WTC11 (cell line): ENCODE data around the gene MARS1. TPM values are rescaled to one million over a fixed set of nuclear protein-coding genes. Genes with fewer than 3 reads are reported as not detected.

Source experiments
- ATAC-seq: fragments of 200-7000 bp; cut with Tn5 transposase; 2 replicates; pipeline ENCODE4 v1.10.0; 2021; ENCODE audit warnings: mild to moderate bottlenecking, moderate library complexity
- CTCF ChIA-PET: fragments of 300-600 bp; sonication (Branson Sonifier 250); formaldehyde crosslinking; loops from one replicate; lab custom pipeline; 2021; ENCODE audit warnings: antibody characterized with exemption; lab: Charles Lee
- POLR2A ChIA-PET: fragments of 350-600 bp; sonication (Branson Sonifier 250); formaldehyde crosslinking; loops from one replicate; lab custom pipeline; 2021; ENCODE audit warnings: antibody characterized with exemption; lab: Charles Lee
- DNase-seq: peaks from one replicate; pipeline ENCODE4 v3.0.0; 2021; ENCODE audit warnings: low spot score
- H3K27ac Mint-ChIP-seq: 2 replicates; pipeline ENCODE4 v1.8.0; 2021; ENCODE audit warnings: mixed read lengths
- H3K27me3 Mint-ChIP-seq: 2 replicates; pipeline ENCODE4 v1.8.0; 2021; ENCODE audit warnings: low read depth, mild to moderate bottlenecking, moderate library complexity, mixed read lengths
- H3K36me3 Mint-ChIP-seq: 2 replicates; pipeline ENCODE4 v1.8.0; 2021; ENCODE audit warnings: mixed read lengths
- H3K4me1 Mint-ChIP-seq: 2 replicates; pipeline ENCODE4 v1.8.0; 2022; ENCODE audit warnings: mixed read lengths
- H3K4me3 Mint-ChIP-seq: 2 replicates; pipeline ENCODE4 v1.8.0; 2021; ENCODE audit warnings: mild to moderate bottlenecking, moderate library complexity, mixed read lengths
- H3K9me3 Mint-ChIP-seq: 2 replicates; pipeline ENCODE4 v1.8.0; 2021; ENCODE audit warnings: mixed read lengths
- ATF1 ChIP-seq: sonication (generic); formaldehyde crosslinking; IDR thresholded peaks from 2 replicates; pipeline ENCODE4 v1.8.1; 2023; ENCODE audit warnings: mild to moderate bottlenecking, moderate library complexity, missing genetic modification reagents
- CREM ChIP-seq: sonication (generic); formaldehyde crosslinking; IDR thresholded peaks from 2 replicates; pipeline ENCODE4 v1.8.1; 2022; ENCODE audit warnings: mild to moderate bottlenecking, missing genetic modification reagents, moderate library complexity
- CTCF ChIP-seq: fragments of 200-600 bp; IDR thresholded peaks from 2 replicates; pipeline ENCODE4 v1.8.0; 2022; ENCODE audit warnings: antibody characterized with exemption
- FOXJ3 ChIP-seq: sonication (generic); formaldehyde crosslinking; IDR thresholded peaks from 2 replicates; pipeline ENCODE4 v1.9.0; 2021; ENCODE audit warnings: missing genetic modification reagents, mild to moderate bottlenecking, borderline replicate concordance
- GABPB1 ChIP-seq: sonication (generic); formaldehyde crosslinking; IDR thresholded peaks from 2 replicates; pipeline ENCODE4 v1.8.1; 2023; ENCODE audit warnings: mild to moderate bottlenecking, missing genetic modification reagents
- GTF2I ChIP-seq: fragments of 250-450 bp; sonication (Bioruptor Pico); conservative IDR thresholded peaks from 2 replicates; pipeline ENCODE4 v1.4.0; 2021; ENCODE audit warnings: mild to moderate bottlenecking
- HMGA2 ChIP-seq: fragments of 250-450 bp; sonication (Bioruptor Pico); IDR thresholded peaks from 2 replicates; pipeline ENCODE4 v1.4.0; 2021; ENCODE audit warnings: mild to moderate bottlenecking, moderate library complexity
- JUN ChIP-seq: sonication (generic); formaldehyde crosslinking; IDR thresholded peaks from 2 replicates; pipeline ENCODE4 v1.8.0; 2023; ENCODE audit warnings: mild to moderate bottlenecking, missing genetic modification reagents
- NFATC4 ChIP-seq: fragments of 250-450 bp; sonication (Bioruptor Pico); IDR thresholded peaks from 2 replicates; pipeline ENCODE4 v1.9.0; 2021; ENCODE audit warnings: mild to moderate bottlenecking
- NFYB ChIP-seq: sonication (generic); formaldehyde crosslinking; conservative IDR thresholded peaks from 2 replicates; pipeline ENCODE4 v1.8.0; 2022; ENCODE audit warnings: low read depth, missing genetic modification reagents
- NR3C1 ChIP-seq: sonication (generic); formaldehyde crosslinking; conservative IDR thresholded peaks from 2 replicates; pipeline ENCODE4 v1.8.1; 2023; ENCODE audit warnings: low read depth, mild to moderate bottlenecking, missing genetic modification reagents
- PRDM15 ChIP-seq: sonication (generic); formaldehyde crosslinking; IDR thresholded peaks from 2 replicates; pipeline ENCODE4 v1.8.0; 2022; ENCODE audit warnings: missing genetic modification reagents
- TP53 ChIP-seq: sonication (generic); formaldehyde crosslinking; IDR thresholded peaks from 2 replicates; pipeline ENCODE4 v1.8.1; 2023; ENCODE audit warnings: mild to moderate bottlenecking, missing genetic modification reagents
- ZBTB21 ChIP-seq: sonication (generic); formaldehyde crosslinking; IDR thresholded peaks from 2 replicates; pipeline ENCODE4 v1.8.1; 2023; ENCODE audit warnings: mild to moderate bottlenecking, missing genetic modification reagents, borderline replicate concordance
- ZNF423 ChIP-seq: fragments of 250-450 bp; sonication (Bioruptor Pico); IDR thresholded peaks from 2 replicates; pipeline ENCODE4 v2.1.2; 2022; ENCODE audit warnings: mild to moderate bottlenecking, moderate library complexity
- ZSCAN18 ChIP-seq: fragments of 250-450 bp; sonication (Bioruptor Pico); IDR thresholded peaks from 2 replicates; pipeline ENCODE4 v2.1.2; 2022; ENCODE audit warnings: mild to moderate bottlenecking, moderate library complexity
- total RNA-seq: library from RNA; stranded (reverse); gene quantifications from 3 replicates; pipeline ENCODE4 v1.2.3, GENCODE V29; 2021
- TF ChIP-seq, protein P1 (sequence below): sonication (generic); formaldehyde crosslinking; IDR thresholded peaks from 2 replicates; pipeline ENCODE4 v1.8.1; 2023; ENCODE audit warnings: mild to moderate bottlenecking, missing genetic modification reagents
- TF ChIP-seq, protein P2 (sequence below): sonication (generic); formaldehyde crosslinking; IDR thresholded peaks from 2 replicates; pipeline ENCODE4 v1.8.0; 2022; ENCODE audit warnings: mild to moderate bottlenecking, missing genetic modification reagents
- TF ChIP-seq, protein P3 (sequence below): fragments of 250-450 bp; sonication (Bioruptor Pico); IDR thresholded peaks from 2 replicates; pipeline ENCODE4 v1.9.0; 2021; ENCODE audit warnings: moderate library complexity, mild to moderate bottlenecking, inconsistent platforms, borderline replicate concordance

The MARS1 gene
- total RNA-seq, 1 experiment from 2014 or later: 367 TPM

DNA sequence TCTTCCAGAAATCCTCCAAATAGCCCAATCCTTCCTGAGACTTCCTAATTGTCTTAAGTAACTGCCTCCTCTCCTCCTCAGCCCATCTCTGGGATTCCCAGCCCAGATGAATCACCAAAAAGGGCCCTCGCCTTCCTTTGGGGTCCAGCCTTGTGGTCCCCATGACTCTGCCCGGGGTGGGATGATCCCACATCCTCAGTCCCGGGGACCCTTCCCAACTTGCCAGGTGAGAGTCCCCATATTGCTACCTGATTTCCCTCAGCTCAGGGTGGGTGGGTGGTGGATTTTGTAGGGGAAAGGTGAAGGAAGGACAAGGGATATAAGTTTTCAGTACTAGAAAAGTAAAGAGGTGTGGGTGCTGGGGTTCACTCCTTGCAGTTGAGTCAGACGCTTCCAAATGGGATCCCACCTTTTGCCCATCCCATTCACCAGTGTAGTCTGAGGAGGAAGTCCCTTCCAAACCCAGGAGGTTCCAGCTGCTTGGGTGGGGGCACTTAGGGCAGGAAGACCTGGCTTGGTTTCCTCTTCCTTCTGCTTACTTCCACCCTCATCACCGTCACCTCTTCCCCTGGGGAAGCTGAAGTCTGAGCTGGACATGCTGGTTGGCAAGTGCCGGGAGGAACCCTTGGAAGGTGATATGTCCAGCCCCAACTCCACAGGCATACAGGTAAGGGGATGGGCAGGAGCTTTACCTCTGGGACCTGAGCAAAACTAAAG lies 22.7 kb upstream of the MARS1 start (continued):
- no peak for TF ChIP-seq ATF1 (CRISPR knock-in tag)
- TF ChIP-seq, all 79 proteins: peak for 0

GRCh38 chr12:57465747-57466505 lies 21.9 kb upstream of the MARS1 start:
- Mint-ChIP-seq H3K4me1 (peaks cover 9% of the 10 kb centered on the region), H3K36me3 (0 out of 2 replicates have a peak, but pooled peaks cover 3% of the 10 kb centered on the region), H3K27me3 (peaks cover 9% of the 10 kb centered on the region), H3K9me3 (no peaks in the 10 kb centered on the region), H3K4me3 (no peak overlapping the region), H3K27ac (no peak overlapping the region; the same call in 1 of the 2 replicates)
- ChIA-PET CTCF (interaction anchor here (1.5 kb wide), 1 partner anchor 10 kb away, joined by 12 read pairs; no protein-coding TSS in a partner anchor), POLR2A (no interaction called here)
- DNase-seq (no peak), ATAC-seq (no peak)
- no peak for TF ChIP-seq JUN (CRISPR knock-in tag)
- no peak for TF ChIP-seq NR3C1 (CRISPR knock-in tag)

DNA sequence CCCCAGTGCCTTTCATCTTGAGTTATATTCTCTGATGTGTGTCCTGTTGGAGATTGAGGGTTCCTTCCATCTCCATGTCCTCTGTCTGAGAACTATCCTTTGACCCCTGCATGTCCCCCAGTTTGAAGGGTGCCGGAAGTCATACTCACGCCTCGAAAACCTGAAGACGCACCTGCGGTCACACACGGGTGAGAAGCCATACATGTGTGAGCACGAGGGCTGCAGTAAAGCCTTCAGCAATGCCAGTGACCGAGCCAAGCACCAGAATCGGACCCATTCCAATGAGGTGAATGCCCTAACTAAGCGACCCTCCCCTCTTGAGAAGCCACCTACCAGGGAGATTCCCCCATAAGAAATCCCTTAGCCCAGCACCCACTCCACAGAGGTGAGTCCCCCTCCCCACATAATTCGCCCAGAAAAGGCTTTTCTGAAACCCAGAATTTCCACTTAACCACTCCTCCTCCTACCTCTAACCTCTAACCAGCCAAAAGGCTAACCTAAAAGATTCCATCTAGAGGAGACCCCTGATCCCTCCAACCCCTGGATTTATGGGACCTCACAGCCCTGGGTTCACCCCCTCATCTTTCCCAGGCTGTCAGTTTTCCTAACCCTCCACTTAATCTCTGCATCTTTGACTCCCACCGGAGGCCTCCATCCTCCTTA lies 20.5 kb upstream of the MARS1 start:
- Mint-ChIP-seq H3K4me3 (no peak overlapping the region), H3K36me3 (0 out of 2 replicates have a peak, but pooled peaks cover 3% of the 10 kb centered on the region), H3K9me3 (no peaks in the 10 kb centered on the region), H3K27me3 (peaks cover 24% of the 10 kb centered on the region), H3K27ac (no peak overlapping the region), H3K4me1 (peaks cover 9% of the 10 kb centered on the region)
- no peak for DNase-seq
- POLR2A ChIA-PET: no interaction called here
- ATAC-seq: no peak
- CTCF ChIA-PET: no interaction called here
- TF ChIP-seq, protein P1, sequence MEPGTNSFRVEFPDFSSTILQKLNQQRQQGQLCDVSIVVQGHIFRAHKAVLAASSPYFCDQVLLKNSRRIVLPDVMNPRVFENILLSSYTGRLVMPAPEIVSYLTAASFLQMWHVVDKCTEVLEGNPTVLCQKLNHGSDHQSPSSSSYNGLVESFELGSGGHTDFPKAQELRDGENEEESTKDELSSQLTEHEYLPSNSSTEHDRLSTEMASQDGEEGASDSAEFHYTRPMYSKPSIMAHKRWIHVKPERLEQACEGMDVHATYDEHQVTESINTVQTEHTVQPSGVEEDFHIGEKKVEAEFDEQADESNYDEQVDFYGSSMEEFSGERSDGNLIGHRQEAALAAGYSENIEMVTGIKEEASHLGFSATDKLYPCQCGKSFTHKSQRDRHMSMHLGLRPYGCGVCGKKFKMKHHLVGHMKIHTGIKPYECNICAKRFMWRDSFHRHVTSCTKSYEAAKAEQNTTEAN (CRISPR knock-in tag): no peak
- TF ChIP-seq ZNF423 (CRISPR knock-in tag): no peak
- TF ChIP-seq, protein P2, sequence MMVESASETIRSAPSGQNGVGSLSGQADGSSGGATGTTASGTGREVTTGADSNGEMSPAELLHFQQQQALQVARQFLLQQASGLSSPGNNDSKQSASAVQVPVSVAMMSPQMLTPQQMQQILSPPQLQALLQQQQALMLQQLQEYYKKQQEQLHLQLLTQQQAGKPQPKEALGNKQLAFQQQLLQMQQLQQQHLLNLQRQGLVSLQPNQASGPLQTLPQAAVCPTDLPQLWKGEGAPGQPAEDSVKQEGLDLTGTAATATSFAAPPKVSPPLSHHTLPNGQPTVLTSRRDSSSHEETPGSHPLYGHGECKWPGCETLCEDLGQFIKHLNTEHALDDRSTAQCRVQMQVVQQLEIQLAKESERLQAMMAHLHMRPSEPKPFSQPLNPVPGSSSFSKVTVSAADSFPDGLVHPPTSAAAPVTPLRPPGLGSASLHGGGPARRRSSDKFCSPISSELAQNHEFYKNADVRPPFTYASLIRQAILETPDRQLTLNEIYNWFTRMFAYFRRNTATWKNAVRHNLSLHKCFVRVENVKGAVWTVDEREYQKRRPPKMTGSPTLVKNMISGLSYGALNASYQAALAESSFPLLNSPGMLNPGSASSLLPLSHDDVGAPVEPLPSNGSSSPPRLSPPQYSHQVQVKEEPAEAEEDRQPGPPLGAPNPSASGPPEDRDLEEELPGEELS: no peak
- no peak for TF ChIP-seq CREM (CRISPR knock-in tag)
- no peak for TF ChIP-seq TP53
- TF ChIP-seq PRDM15 (CRISPR knock-in tag): no peak
- TF ChIP-seq GABPB1: no peak
- TF ChIP-seq NFATC4 (CRISPR knock-in tag): no peak
- TF ChIP-seq, protein P3, sequence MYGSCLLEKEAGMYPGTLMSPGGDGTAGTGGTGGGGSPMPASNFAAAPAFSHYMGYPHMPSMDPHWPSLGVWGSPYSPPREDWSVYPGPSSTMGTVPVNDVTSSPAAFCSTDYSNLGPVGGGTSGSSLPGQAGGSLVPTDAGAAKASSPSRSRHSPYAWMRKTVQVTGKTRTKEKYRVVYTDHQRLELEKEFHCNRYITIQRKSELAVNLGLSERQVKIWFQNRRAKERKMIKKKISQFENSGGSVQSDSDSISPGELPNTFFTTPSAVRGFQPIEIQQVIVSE: no peak
- TF ChIP-seq ZBTB21 (CRISPR knock-in tag): no peak
- TF ChIP-seq CTCF: no peak
- no peak for TF ChIP-seq FOXJ3 (CRISPR knock-in tag)
- no peak for TF ChIP-seq ZSCAN18 (CRISPR knock-in tag)
- TF ChIP-seq GTF2I (CRISPR knock-in tag): no peak
- TF ChIP-seq NFYB (CRISPR knock-in tag): no peak
- TF ChIP-seq HMGA2 (CRISPR knock-in tag): no peak
